Activated naive CD8-positive, alpha-beta T cell treated with anti-CD3 and anti-CD28 coated beads, Interleukin-2, amount 10 ng/mL, durations not matched to agents 7 days and 5 days (primary cell): ENCODE results near the gene TBPL2. TPM values are rescaled to one million over a fixed set of nuclear protein-coding genes. Genes with fewer than 3 reads are reported as not detected.

Source experiments
- ATAC-seq: fragments of 150-1000 bp; cut with Tn5 transposase; one replicate; pipeline ENCODE4 v1.10.0; 2021; ENCODE audit warnings: low read depth, moderate library complexity
- POLR2A ChIA-PET: fragments of 350-600 bp; sonication (Branson Sonifier 250); formaldehyde crosslinking; loops from one replicate; lab custom pipeline; 2021; ENCODE audit warnings: antibody characterized with exemption; lab: Charles Lee
- DNase-seq: peaks from one replicate; pipeline ENCODE4 v3.0.0; 2021
- H3K27ac Mint-ChIP-seq: one replicate; pipeline ENCODE4 v1.8.0; 2022; ENCODE audit warnings: mild to moderate bottlenecking, mixed read lengths
- H3K27me3 Mint-ChIP-seq: one replicate; pipeline ENCODE4 v1.8.0; 2022; ENCODE audit warnings: mild to moderate bottlenecking, moderate library complexity, mixed read lengths
- H3K36me3 Mint-ChIP-seq: one replicate; pipeline ENCODE4 v1.8.0; 2021; ENCODE audit warnings: mild to moderate bottlenecking, mixed read lengths
- H3K4me1 Mint-ChIP-seq: one replicate; pipeline ENCODE4 v1.8.0; 2021; ENCODE audit warnings: mixed read lengths
- H3K4me3 Mint-ChIP-seq: one replicate; pipeline ENCODE4 v1.8.0; 2022; ENCODE audit warnings: mild to moderate bottlenecking, moderate library complexity, mixed read lengths
- H3K9me3 Mint-ChIP-seq: one replicate; pipeline ENCODE4 v1.8.0; 2021; ENCODE audit warnings: mixed read lengths
- total RNA-seq, 2 experiments: library from RNA; stranded (reverse); gene quantifications; one replicate each; pipeline ENCODE4 v1.2.3, GENCODE V29; 2021

TBPL2 gene
- total RNA-seq, 2 experiments from 2014 or later: not detected

GRCh38 chr14:55451398-55451797, 11.0 kb upstream of the TBPL2 start:
- POLR2A ChIA-PET: no interaction called here
- Mint-ChIP-seq H3K4me1 (peaks cover 2% of the 10 kb centered on the region), H3K27me3 (peaks cover 3% of the 10 kb centered on the region), H3K9me3 (no peaks in the 10 kb centered on the region), H3K27ac (no peak overlapping the region), H3K36me3 (no peaks in the 10 kb centered on the region), H3K4me3 (no peak overlapping the region)
- ATAC-seq (no peak), DNase-seq (no peak)

- no peaks in the 10 kb centered on the region for H3K36me3 Mint-ChIP-seq
- peaks cover 4% of the 10 kb centered on the region for H3K4me1 Mint-ChIP-seq
- peaks cover 3% of the 10 kb centered on the region for H3K27me3 Mint-ChIP-seq
- POLR2A ChIA-PET: no interaction called here
- ATAC-seq (no peak), DNase-seq (no peak)
- H3K9me3 Mint-ChIP-seq: no peaks in the 10 kb centered on the region
- H3K4me3 Mint-ChIP-seq: no peak overlapping the region
- H3K27ac Mint-ChIP-seq: no peak overlapping the region
Measured at GRCh38 chr14:55450987-55451386, 10.6 kb upstream of the TBPL2 start.

GRCh38 chr14:55450539-55450938, 10.1 kb upstream of the TBPL2 start:
- Mint-ChIP-seq H3K4me1 (peaks cover 4% of the 10 kb centered on the region), H3K27me3 (peaks cover 3% of the 10 kb centered on the region), H3K36me3 (no peaks in the 10 kb centered on the region), H3K27ac (no peak overlapping the region), H3K4me3 (no peak overlapping the region), H3K9me3 (no peaks in the 10 kb centered on the region)
- POLR2A ChIA-PET: no interaction called here
- ATAC-seq: no peak
- DNase-seq: no peak

GRCh38 chr14:55450124-55450523, 9.7 kb upstream of the TBPL2 start:
- no peaks in the 10 kb centered on the region for H3K36me3 Mint-ChIP-seq
- H3K27ac Mint-ChIP-seq: no peak overlapping the region
- no peak for ATAC-seq
- H3K9me3 Mint-ChIP-seq: no peaks in the 10 kb centered on the region
- POLR2A ChIA-PET: no interaction called here
- DNase-seq: no peak
- H3K27me3 Mint-ChIP-seq: peaks cover 3% of the 10 kb centered on the region
- peaks cover 4% of the 10 kb centered on the region for H3K4me1 Mint-ChIP-seq
- no peak overlapping the region for H3K4me3 Mint-ChIP-seq

GRCh38 chr14:55449116-55449515, 8.7 kb upstream of the TBPL2 start:
- no peaks in the 10 kb centered on the region for H3K9me3 Mint-ChIP-seq
- no peak overlapping the region for H3K4me3 Mint-ChIP-seq
- no peaks in the 10 kb centered on the region for H3K36me3 Mint-ChIP-seq
- ATAC-seq: no peak
- H3K27ac Mint-ChIP-seq: no peak overlapping the region
- POLR2A ChIA-PET: no interaction called here
- DNase-seq: no peak
- peaks cover 4% of the 10 kb centered on the region for H3K4me1 Mint-ChIP-seq
- H3K27me3 Mint-ChIP-seq: peaks cover 5% of the 10 kb centered on the region

- no peaks in the 10 kb centered on the region for H3K9me3 Mint-ChIP-seq
- POLR2A ChIA-PET: no interaction called here
- peaks cover 4% of the 10 kb centered on the region for H3K4me1 Mint-ChIP-seq
- ATAC-seq: no peak
- H3K27me3 Mint-ChIP-seq: peaks cover 2% of the 10 kb centered on the region
- H3K27ac Mint-ChIP-seq: no peak overlapping the region
- no peak overlapping the region for H3K4me3 Mint-ChIP-seq
- no peak for DNase-seq
- H3K36me3 Mint-ChIP-seq: no peaks in the 10 kb centered on the region
Measured at GRCh38 chr14:55448141-55448614, 7.8 kb upstream of the TBPL2 start.

- Mint-ChIP-seq H3K27me3 (peaks cover 2% of the 10 kb centered on the region), H3K36me3 (no peaks in the 10 kb centered on the region), H3K27ac (no peak overlapping the region), H3K4me1 (peaks cover 4% of the 10 kb centered on the region), H3K4me3 (no peak overlapping the region), H3K9me3 (no peaks in the 10 kb centered on the region)
- ATAC-seq (no peak), DNase-seq (no peak)
- POLR2A ChIA-PET: no interaction called here
Measured at GRCh38 chr14:55446833-55447232, 6.4 kb upstream of the TBPL2 start.

GRCh38 chr14:55446127-55446736, 5.8 kb upstream of the TBPL2 start:
- ATAC-seq (peak; percentile 50), DNase-seq (no peak)
- Mint-ChIP-seq H3K9me3 (no peaks in the 10 kb centered on the region), H3K36me3 (no peaks in the 10 kb centered on the region), H3K4me1 (peaks cover 3% of the 10 kb centered on the region), H3K27me3 (peaks cover 6% of the 10 kb centered on the region), H3K27ac (no peak overlapping the region), H3K4me3 (no peak overlapping the region)
- POLR2A ChIA-PET: no interaction called here

- H3K9me3 Mint-ChIP-seq: no peaks in the 10 kb centered on the region
- ATAC-seq (no peak), DNase-seq (no peak)
- peaks cover 13% of the 10 kb centered on the region for H3K27me3 Mint-ChIP-seq
- no peaks in the 10 kb centered on the region for H3K36me3 Mint-ChIP-seq
- no peak overlapping the region for H3K27ac Mint-ChIP-seq
- no peak overlapping the region for H3K4me3 Mint-ChIP-seq
- H3K4me1 Mint-ChIP-seq: peaks cover 3% of the 10 kb centered on the region
- POLR2A ChIA-PET: no interaction called here
Measured at GRCh38 chr14:55441286-55441685, 870 bp upstream of the TBPL2 start.

GRCh38 chr14:55438066-55438683, 2.2 kb downstream of the TBPL2 start:
- H3K4me1 Mint-ChIP-seq: peaks cover 16% of the 10 kb centered on the region
- ATAC-seq (no peak), DNase-seq (no peak)
- H3K4me3 Mint-ChIP-seq: no peak overlapping the region
- no peaks in the 10 kb centered on the region for H3K36me3 Mint-ChIP-seq
- POLR2A ChIA-PET: no interaction called here
- peaks cover 11% of the 10 kb centered on the region for H3K27me3 Mint-ChIP-seq
- no peak overlapping the region for H3K27ac Mint-ChIP-seq
- no peaks in the 10 kb centered on the region for H3K9me3 Mint-ChIP-seq

- DNase-seq (no peak), ATAC-seq (no peak)
- Mint-ChIP-seq H3K4me3 (no peak overlapping the region), H3K9me3 (no peaks in the 10 kb centered on the region), H3K36me3 (no peaks in the 10 kb centered on the region), H3K4me1 (peaks cover 16% of the 10 kb centered on the region), H3K27me3 (peaks cover 11% of the 10 kb centered on the region), H3K27ac (no peak overlapping the region)
- POLR2A ChIA-PET: no interaction called here
Measured at GRCh38 chr14:55436931-55437330, 3.5 kb downstream of the TBPL2 start.

- POLR2A ChIA-PET: no interaction called here
- no peak overlapping the region for H3K27ac Mint-ChIP-seq
- no peak for ATAC-seq
Measured at GRCh38 chr14:55436519-55436918, 3.9 kb downstream of the TBPL2 start.

GRCh38 chr14:55434805-55435174, 5.6 kb downstream of the TBPL2 start:
- Mint-ChIP-seq H3K4me3 (no peak overlapping the region), H3K9me3 (no peaks in the 10 kb centered on the region), H3K36me3 (no peaks in the 10 kb centered on the region), H3K4me1 (peaks cover 18% of the 10 kb centered on the region), H3K27ac (no peak overlapping the region), H3K27me3 (peaks cover 7% of the 10 kb centered on the region)
- POLR2A ChIA-PET: no interaction called here
- DNase-seq: no peak
- ATAC-seq: no peak

More at GRCh38 chr14:55436519-55436918, 3.9 kb downstream of the TBPL2 start:
- H3K4me3 Mint-ChIP-seq: no peak overlapping the region
- peaks cover 16% of the 10 kb centered on the region for H3K4me1 Mint-ChIP-seq
- H3K9me3 Mint-ChIP-seq: no peaks in the 10 kb centered on the region
- peaks cover 9% of the 10 kb centered on the region for H3K27me3 Mint-ChIP-seq
- DNase-seq: no peak
- H3K36me3 Mint-ChIP-seq: no peaks in the 10 kb centered on the region
